Spleen (tissue), 11 donors: ENCODE measurements around the gene GPR61. TPM values are rescaled to one million over a fixed set of nuclear protein-coding genes. Genes with fewer than 3 reads are reported as not detected.

Experiments used
- DNase-seq: peaks from one replicate; pipeline ENCODE4 v3.0.0-alpha.2; 2020
- H3K27ac ChIP-seq, 8 donors: fragments of 200-600 bp; sonication (generic) in 7 of 8; 1 replicate in 4 of 8; 2 replicates in 4 of 8; pipeline versions ENCODE4 v1.5.0 to v1.8.0; 2016 to 2021; ENCODE audit warnings: inconsistent platforms in 4 of 8, mild to moderate bottlenecking in 4 of 8, moderate library complexity in 1 of 8
- H3K27me3 ChIP-seq, 7 donors: fragments of 200-600 bp; sonication (generic) in 6 of 7; replicated peaks in 1 of 7; 1 replicate in 4 of 7; 2 replicates in 3 of 7; pipeline versions ENCODE4 v1.5.0 to v1.8.0; 2016 to 2021; ENCODE audit warnings: inconsistent platforms in 3 of 7, mild to moderate bottlenecking in 1 of 7
- H3K36me3 ChIP-seq, 6 donors: fragments of 200-600 bp; sonication (generic) in 5 of 6; 1 replicate in 4 of 6; 2 replicates in 2 of 6; pipeline versions ENCODE4 v1.5.0 to v1.8.0; 2016 to 2021; ENCODE audit warnings: inconsistent platforms in 2 of 6
- H3K4me1 ChIP-seq, 6 donors: fragments of 200-600 bp; sonication (generic) in 5 of 6; 1 replicate in 3 of 6; 2 replicates in 3 of 6; pipeline versions ENCODE4 v1.5.0 to v1.8.0; 2016 to 2021; ENCODE audit warnings: inconsistent platforms in 3 of 6
- H3K4me3 ChIP-seq, 8 donors: fragments of 200-600 bp; sonication (generic) in 7 of 8; 1 replicate in 4 of 8; 2 replicates in 4 of 8; pipeline versions ENCODE4 v1.5.0 to v1.8.0; 2016 to 2021; ENCODE audit warnings: inconsistent platforms in 4 of 8, mild to moderate bottlenecking in 4 of 8, moderate library complexity in 2 of 8
- H3K9me3 ChIP-seq, 8 donors: fragments of 200-600 bp; sonication (generic) in 7 of 8; 1 replicate in 4 of 8; 2 replicates in 4 of 8; pipeline versions ENCODE4 v1.5.0 to v1.8.0; 2016 to 2021; ENCODE audit warnings: inconsistent platforms in 4 of 8
- CTCF ChIP-seq, 11 experiments: fragments of 200-600 bp in 7 of 11; fragments of 450-650 bp in 4 of 11; sonication (generic) in 4 of 11; IDR thresholded peaks in 8 of 11; conservative IDR thresholded peaks in 3 of 11; 1 replicate in 7 of 11; 2 replicates in 4 of 11; pipeline versions ENCODE4 v1.4.0 to v1.8.0; 2016 to 2021; ENCODE audit warnings: antibody characterized with exemption in 11 of 11, inconsistent platforms in 4 of 11, mild to moderate bottlenecking in 1 of 11
- POLR2A ChIP-seq, 3 donors: fragments of 450-650 bp; IDR thresholded peaks; one replicate each; pipeline ENCODE4 v1.5.1; 2017; ENCODE audit warnings: antibody characterized with exemption in 3 of 3, mild to moderate bottlenecking in 1 of 3
- POLR2AphosphoS5 ChIP-seq, 3 donors: sonication (generic); formaldehyde crosslinking; IDR thresholded peaks; one replicate each; pipeline ENCODE4 v1.5.1; 2017; ENCODE audit warnings: antibody characterized with exemption in 3 of 3
- WGBS, 5 donors: extraction: QIAGEN DNeasy Blood & Tissue Kit in 3 of 5; methylation state at CpG; one replicate each; pipeline versions ENCODE4 v1.1.5 to v1.1.7; 2013 to 2018; 5-methylcytosine and 5-hydroxymethylcytosine counted together
- intact Hi-C: fragments of 100-400 bp; cut with DNase I; formaldehyde crosslinking; loops from one replicate; pipeline ENCODE4 v1.15.0; 2023; ENCODE audit warnings: low total_unique reads
- polyA plus RNA-seq, 3 donors: library from polyadenylated mRNA; stranded (reverse); fragments of 200-250 nt; gene quantifications; one replicate each; pipeline ENCODE4 v1.2.1, GENCODE V29; 2013
- total RNA-seq, 7 donors: library from RNA; depleted of rRNA in 3 of 7; stranded (reverse); fragments of >200 nt in 3 of 7; fragmentation: NEBNext Ultra II Directional in 4 of 7; extraction: Animal tissue kit (Norgen Biotek cat#: 25700) in 4 of 7; gene quantifications; one replicate each; pipeline versions ENCODE4 v1.1.0 to v1.2.1, GENCODE V29; 2016 to 2021
- donor health status: healthy with polysubstance abuse.
- donor health status: DM: no; HTN: no; CAD: no; lungs with moderate emphysema.
- donor health status: DM: no; HTN: no; CAD: no.
- donor health status: Bipolar disorder and iron deficiency.
- donor health status: healthy.
- donor health status: DM: no; HTN: no; CAD: no.
- donor health status: DM: yes; HTN: yes; CAD: no.

The GPR61 gene
- total and polyA plus RNA-seq, 10 donors: not detected

GRCh38 chr1:109523706-109524105 lies 16.0 kb upstream of the GPR61 start:
- Histone ChIP-seq H3K9me3 (no peaks in the 10 kb centered on the region), H3K36me3 (no peaks in the 10 kb centered on the region), H3K27me3 (peaks cover 0 to 12% (median 0%) of the 10 kb centered on the region in 7 donors), H3K4me3 (no peak overlapping the region), H3K27ac (no peak overlapping the region), H3K4me1 (peaks cover 0 to 5% (median 0%) of the 10 kb centered on the region in 6 donors)
- intact Hi-C loops: no loop called here
- WGBS, 5 donors: 88 to 97% (median 96%) methylated on average over 2 of the region's 2 CpGs
- TF ChIP-seq POLR2AphosphoS5 (IDR thresholded peaks at IDR 0.05) (no peak), POLR2A (IDR thresholded peaks at IDR 0.05) (no peak), CTCF (IDR thresholded peaks at IDR 0.05 in 8 of 11, conservative IDR thresholded peaks at IDR 0.05 in 3 of 11) (no peak)
- DNase-seq: no peak

- H3K36me3 ChIP-seq: no peaks in the 10 kb centered on the region
- no peak overlapping the region for H3K4me3 ChIP-seq
- TF ChIP-seq POLR2A (IDR thresholded peaks at IDR 0.05) (no peak), POLR2AphosphoS5 (IDR thresholded peaks at IDR 0.05) (no peak), CTCF (IDR thresholded peaks at IDR 0.05 in 8 of 11, conservative IDR thresholded peaks at IDR 0.05 in 3 of 11) (no peak)
- intact Hi-C loops: no loop called here
- 60 to 71% (median 70%) methylated on average over 14 of the region's 14 CpGs for WGBS, 5 donors
- H3K27me3 ChIP-seq: no peaks in the 10 kb centered on the region
- peak overlapping the region in 6 of 8 donors; percentile 32 to 68 (median 60) for H3K27ac ChIP-seq
- no peak for DNase-seq
- H3K9me3 ChIP-seq: no peaks in the 10 kb centered on the region
- peaks cover 0 to 30% (median 17%) of the 10 kb centered on the region in 6 donors for H3K4me1 ChIP-seq
Measured at GRCh38 chr1:109527098-109527811, 12.4 kb upstream of the GPR61 start.

- H3K4me3 ChIP-seq: no peak overlapping the region
- WGBS, 5 donors: 72 to 86% (median 82%) methylated on average over 7 to 9 of the region's 9 CpGs
- intact Hi-C loops: no loop called here
Measured at GRCh38 chr1:109527846-109528695, 11.6 kb upstream of the GPR61 start.

More at GRCh38 chr1:109527846-109528695, 11.6 kb upstream of the GPR61 start:
- Histone ChIP-seq H3K36me3 (no peaks in the 10 kb centered on the region), H3K9me3 (no peaks in the 10 kb centered on the region), H3K27ac (peak overlapping the region in 7 of 8 donors; percentile 9 to 68 (median 57)), H3K27me3 (no peaks in the 10 kb centered on the region), H3K4me1 (peaks cover 5 to 38% (median 24%) of the 10 kb centered on the region in 6 donors)
- DNase-seq: no peak
- TF ChIP-seq POLR2AphosphoS5 (IDR thresholded peaks at IDR 0.05): peak in 1 of 3 donors; percentile 30
- no peak for TF ChIP-seq POLR2A (IDR thresholded peaks at IDR 0.05)
- no peak for TF ChIP-seq CTCF (IDR thresholded peaks at IDR 0.05 in 8 of 11, conservative IDR thresholded peaks at IDR 0.05 in 3 of 11)
